NCI-H1436 (cell line): ENCODE results near the gene ABCB11.
"Not testable (repeated sequence)": the region's sequence is repeated elsewhere in the genome, so short reads cannot be mapped to it uniquely, and the experiment has no call there.

Experiments used
- DNase-seq: peaks from one replicate; lab custom pipeline; 2025; lab: John Stamatoyannopoulos, UW

The ABCB11 gene

DNA sequence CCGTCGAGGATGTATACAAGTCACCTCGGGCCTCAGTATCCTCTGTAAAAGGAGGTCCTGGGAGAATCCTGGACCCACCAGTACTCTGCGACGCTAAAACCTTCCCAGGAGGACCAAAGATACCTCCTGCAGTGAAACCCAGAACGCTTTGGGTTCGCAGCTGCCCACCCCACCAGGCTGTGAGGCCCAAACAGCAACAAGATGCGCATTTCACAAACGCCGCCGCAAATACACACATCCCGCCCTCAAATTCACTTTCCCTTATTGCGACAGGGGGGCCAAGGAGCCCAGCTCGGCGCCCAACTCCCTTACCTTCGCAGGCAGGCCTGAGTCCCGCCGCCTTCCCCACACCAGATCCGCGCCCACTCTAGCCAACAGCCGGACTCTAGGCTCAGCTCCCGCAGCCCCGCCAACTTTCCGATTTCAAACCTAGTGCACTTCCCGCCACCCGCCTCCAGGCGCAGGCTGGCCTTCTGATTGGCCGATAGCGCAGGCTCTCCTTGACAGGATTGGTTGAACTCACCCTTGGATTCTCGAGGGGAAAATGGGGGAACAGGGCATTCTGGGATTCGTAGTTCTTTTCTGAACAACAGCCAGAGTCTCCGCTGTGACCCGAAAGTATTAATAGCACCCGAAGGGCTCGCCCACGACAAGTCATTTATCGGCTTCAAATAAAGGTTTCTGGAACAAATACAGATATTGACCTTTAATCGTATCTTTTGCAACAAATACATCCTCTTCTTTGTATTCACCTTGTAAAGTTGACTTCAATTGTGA lies 140.9 kb downstream of the ABCB11 start, which contains the start of gene SPC25:
Gene SPC25 (minus strand): TSS at position 425 of the 777 bp plus-strand sequence. CDS start 911 bp downstream, outside the sequence.
- peak; percentile 93 for DNase-seq

DNA sequence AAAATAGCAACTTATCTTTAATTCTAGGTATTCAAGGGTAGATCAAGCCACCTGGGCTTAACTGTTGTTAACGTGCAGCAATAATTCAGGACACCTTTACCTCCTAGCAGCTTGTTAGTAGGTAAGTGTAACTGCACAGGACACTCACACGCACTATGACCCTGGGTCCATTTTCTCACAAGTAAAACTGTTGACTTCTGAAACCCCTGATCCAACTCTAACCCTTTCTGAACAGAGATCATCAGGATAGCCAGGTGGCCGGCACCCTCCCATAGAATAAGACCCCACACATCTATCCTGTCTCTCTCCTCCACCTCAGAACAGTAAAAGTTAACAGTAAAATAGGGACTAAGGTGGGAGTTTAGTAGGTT lies 141.5 kb downstream of the ABCB11 start:
- no peak for DNase-seq

DNA sequence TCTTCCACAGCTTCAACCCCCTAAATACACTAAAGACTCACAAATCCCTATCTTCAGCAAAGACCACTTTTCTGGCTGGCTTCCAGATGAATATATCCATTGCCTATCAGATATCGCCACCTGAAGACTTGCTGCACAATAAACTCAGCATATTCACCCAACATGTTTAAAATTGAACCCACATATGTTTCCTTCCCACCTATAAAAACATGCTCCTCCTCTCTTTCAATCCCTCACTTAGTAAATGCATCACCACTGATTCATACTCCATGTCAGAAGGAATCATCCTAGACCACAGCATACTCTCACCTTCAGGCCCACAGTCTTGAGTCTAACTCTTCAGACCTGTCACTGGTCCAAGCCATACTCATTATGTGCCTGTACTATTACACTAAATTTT lies 146.1 kb downstream of the ABCB11 start:
- DNase-seq: no peak

- DNase-seq: not testable (repeated sequence)
These were observed 149.0 kb downstream of the ABCB11 start for GRCh38 chr2:168882163-168882562.

GRCh38 chr2:168874368-168875054 lies 156.6 kb downstream of the ABCB11 start:
- DNase-seq: no peak

DNA sequence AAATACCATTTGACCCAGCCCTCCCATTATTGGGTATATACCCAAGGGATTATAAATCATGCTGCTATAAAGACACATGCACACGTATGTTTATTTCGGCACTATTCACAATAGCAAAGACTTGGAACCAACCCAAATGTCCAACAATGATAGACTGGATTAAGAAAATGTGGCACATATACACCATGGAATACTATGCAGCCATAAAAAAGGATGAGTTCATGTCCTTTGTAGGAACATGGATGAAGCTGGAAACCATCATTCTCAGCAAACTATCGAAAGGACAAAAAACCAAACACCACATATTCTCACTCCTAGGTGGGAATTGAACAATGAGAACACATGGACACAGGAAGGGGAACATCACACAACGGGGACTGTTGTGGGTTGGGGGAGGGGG lies 160.3 kb downstream of the ABCB11 start:
- not testable (repeated sequence) for DNase-seq
